Adipocyte (in vitro differentiated cells): ENCODE data around the gene SATB2.

Experiments used
- DNase-seq: peaks from one replicate; pipeline ENCODE4 v3.0.0-alpha.2; 2015; ENCODE audit warnings: low read depth
- H3K27me3 ChIP-seq: replicated peaks from 2 replicates; pipeline ENCODE4 v1.7.0; 2013; ENCODE audit warnings: mild to moderate bottlenecking, low read length, moderate library complexity; ENCODE audit not compliant: control insufficient read depth, insufficient read depth
- H3K36me3 ChIP-seq: 2 replicates; pipeline ENCODE4 v1.7.0; 2013; ENCODE audit warnings: low read length, mild to moderate bottlenecking, moderate library complexity; ENCODE audit not compliant: control insufficient read depth, insufficient read depth, severe bottlenecking
- H3K4me1 ChIP-seq: 2 replicates; pipeline ENCODE4 v1.7.0; 2013; ENCODE audit warnings: mild to moderate bottlenecking, low read length, moderate library complexity; ENCODE audit not compliant: control insufficient read depth, insufficient read depth
- H3K4me3 ChIP-seq: 2 replicates; pipeline ENCODE4 v1.7.0; 2013; ENCODE audit warnings: mild to moderate bottlenecking, low read length, moderate library complexity
- H3K9ac ChIP-seq: 2 replicates; pipeline ENCODE4 v1.7.0; 2013; ENCODE audit warnings: mild to moderate bottlenecking, low read length, moderate library complexity
- H3K9me3 ChIP-seq: 2 replicates; pipeline ENCODE4 v1.7.0; 2013; ENCODE audit warnings: mild to moderate bottlenecking, low read length, moderate library complexity; ENCODE audit not compliant: control insufficient read depth

SATB2 gene

DNA sequence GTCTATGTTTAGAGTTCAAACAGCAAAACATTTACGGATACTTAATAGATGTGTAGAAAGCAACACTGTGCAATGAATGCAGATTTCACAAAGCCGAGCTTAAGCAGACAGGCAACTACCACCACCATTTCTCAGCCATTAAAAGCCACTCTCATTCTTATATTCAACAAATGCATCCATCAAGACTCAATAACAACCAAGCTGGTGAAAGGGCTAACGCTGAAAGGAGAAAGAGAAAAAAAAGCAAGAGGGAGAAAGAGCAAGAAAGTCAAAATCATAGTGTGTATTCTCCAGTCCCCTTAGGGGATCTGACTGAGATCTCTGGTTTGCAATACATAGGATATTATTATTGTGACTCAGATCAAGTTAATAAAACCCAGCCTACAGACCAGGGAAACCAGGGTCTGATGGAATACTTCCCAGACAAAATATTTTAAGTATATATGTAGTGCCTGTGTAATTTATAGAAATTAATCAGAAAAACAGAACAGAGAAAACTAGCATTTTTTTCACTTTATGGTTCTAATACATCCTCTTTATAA is 14.1 kb downstream of the SATB2 start:
- H3K27me3 ChIP-seq: no peaks in the 10 kb centered on the region
- no peaks in the 10 kb centered on the region for H3K9me3 ChIP-seq
- H3K36me3 ChIP-seq: peaks cover 7% of the 10 kb centered on the region
- peak; percentile 75 for DNase-seq
- no peak overlapping the region for H3K9ac ChIP-seq
- no peak overlapping the region for H3K4me3 ChIP-seq
- no peaks in the 10 kb centered on the region for H3K4me1 ChIP-seq

GRCh38 chr2:199442173-199442572 is 15.6 kb downstream of the SATB2 start:
- no peaks in the 10 kb centered on the region for H3K9me3 ChIP-seq
- H3K27me3 ChIP-seq: no peaks in the 10 kb centered on the region
- peaks cover 8% of the 10 kb centered on the region for H3K36me3 ChIP-seq
- H3K4me1 ChIP-seq: no peaks in the 10 kb centered on the region
- DNase-seq: no peak
- H3K9ac ChIP-seq: no peak overlapping the region
- H3K4me3 ChIP-seq: no peak overlapping the region

DNA sequence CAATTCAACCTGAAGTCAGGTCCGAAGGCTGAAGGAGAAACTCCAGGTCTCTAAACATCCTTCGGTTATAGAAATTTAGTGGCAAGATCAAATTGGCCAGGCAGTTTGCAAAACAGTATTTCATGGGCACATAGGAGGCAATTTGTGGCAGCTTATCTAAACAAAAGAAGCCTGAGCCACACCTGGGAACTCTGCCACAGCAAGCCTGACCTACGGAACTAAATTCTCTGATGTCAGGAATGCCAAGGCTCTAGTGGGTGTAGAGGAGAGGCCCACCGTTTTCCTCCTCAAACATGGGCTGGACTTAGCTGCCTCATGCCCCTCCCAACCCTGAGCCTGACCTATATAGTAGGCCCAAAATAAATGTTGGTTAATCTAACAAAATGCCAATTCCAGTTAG is 16.0 kb downstream of the SATB2 start:
- Histone ChIP-seq H3K4me3 (no peak overlapping the region), H3K27me3 (no peaks in the 10 kb centered on the region), H3K9me3 (no peaks in the 10 kb centered on the region), H3K9ac (no peak overlapping the region), H3K36me3 (peaks cover 4% of the 10 kb centered on the region), H3K4me1 (no peaks in the 10 kb centered on the region)
- DNase-seq: no peak

- Histone ChIP-seq H3K36me3 (peaks cover 3% of the 10 kb centered on the region), H3K4me3 (no peak overlapping the region), H3K9ac (no peak overlapping the region), H3K27me3 (no peaks in the 10 kb centered on the region), H3K4me1 (no peaks in the 10 kb centered on the region), H3K9me3 (no peaks in the 10 kb centered on the region)
- DNase-seq: no peak
Observed at GRCh38 chr2:199440118-199440517, 17.6 kb downstream of the SATB2 start.

GRCh38 chr2:199439542-199439941 is 18.2 kb downstream of the SATB2 start:
- Histone ChIP-seq H3K4me3 (no peak overlapping the region), H3K36me3 (peaks cover 3% of the 10 kb centered on the region), H3K4me1 (no peaks in the 10 kb centered on the region), H3K9me3 (no peaks in the 10 kb centered on the region), H3K9ac (no peak overlapping the region), H3K27me3 (no peaks in the 10 kb centered on the region)
- no peak for DNase-seq

DNA sequence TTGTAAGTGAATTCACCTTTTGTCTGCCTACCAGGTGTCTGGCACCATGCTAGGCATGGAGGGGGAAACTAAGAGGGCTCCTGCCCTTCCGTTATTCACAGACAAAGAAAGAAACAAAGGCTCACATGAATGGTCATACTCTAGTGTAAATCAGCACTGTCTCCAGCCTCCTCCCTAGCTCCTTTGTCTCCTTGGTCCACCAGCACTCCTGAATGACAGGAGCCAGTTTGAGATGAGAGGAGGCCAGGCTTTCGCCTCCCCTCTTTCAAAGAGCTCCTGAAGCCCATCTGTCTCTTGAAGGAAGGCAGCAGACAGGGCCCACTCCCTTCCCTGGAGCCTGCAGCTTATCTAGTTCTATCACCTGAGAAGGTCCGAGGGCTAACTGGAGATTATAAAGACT is 18.7 kb downstream of the SATB2 start:
- Histone ChIP-seq H3K4me1 (no peaks in the 10 kb centered on the region), H3K27me3 (no peaks in the 10 kb centered on the region), H3K9me3 (no peaks in the 10 kb centered on the region), H3K36me3 (peaks cover 3% of the 10 kb centered on the region), H3K9ac (no peak overlapping the region), H3K4me3 (no peak overlapping the region)
- DNase-seq: no peak

- peaks cover 13% of the 10 kb centered on the region for H3K36me3 ChIP-seq
- H3K4me1 ChIP-seq: peaks cover 5% of the 10 kb centered on the region
- H3K9ac ChIP-seq: no peak overlapping the region
- H3K9me3 ChIP-seq: no peaks in the 10 kb centered on the region
- H3K27me3 ChIP-seq: no peaks in the 10 kb centered on the region
- no peak for DNase-seq
- no peak overlapping the region for H3K4me3 ChIP-seq
Observed at GRCh38 chr2:199434555-199434954, 23.2 kb downstream of the SATB2 start.

- no peaks in the 10 kb centered on the region for H3K27me3 ChIP-seq
- no peak overlapping the region for H3K9ac ChIP-seq
- peaks cover 5% of the 10 kb centered on the region for H3K4me1 ChIP-seq
- no peak overlapping the region for H3K4me3 ChIP-seq
- no peaks in the 10 kb centered on the region for H3K9me3 ChIP-seq
- no peak for DNase-seq
- peaks cover 13% of the 10 kb centered on the region for H3K36me3 ChIP-seq
Observed at GRCh38 chr2:199433204-199433832, 24.4 kb downstream of the SATB2 start.

DNA sequence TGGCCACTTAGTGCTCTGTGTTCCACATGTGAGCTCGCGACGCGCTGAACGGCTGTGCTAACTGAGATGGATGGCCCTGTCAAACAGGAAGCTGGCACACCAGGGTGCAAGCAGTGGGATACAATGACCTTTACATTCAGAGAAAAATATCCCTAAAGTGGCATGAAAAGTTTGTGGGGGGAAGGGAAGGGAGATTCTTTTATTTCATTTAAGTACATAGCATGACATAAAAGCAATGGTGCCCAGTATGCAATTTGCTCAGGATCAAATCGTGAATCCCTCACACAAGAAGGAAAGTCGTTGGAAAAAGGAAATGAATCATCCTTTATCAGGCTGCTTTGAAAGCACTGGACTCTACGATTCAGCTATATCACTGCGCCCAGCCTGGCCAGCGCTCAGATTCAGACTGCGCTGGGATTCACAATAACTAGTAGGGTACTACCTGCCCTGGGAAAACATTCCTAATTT is 26.0 kb downstream of the SATB2 start:
- Histone ChIP-seq H3K36me3 (peaks cover 10% of the 10 kb centered on the region), H3K4me3 (no peak overlapping the region), H3K27me3 (no peaks in the 10 kb centered on the region), H3K9me3 (no peaks in the 10 kb centered on the region), H3K4me1 (peaks cover 5% of the 10 kb centered on the region), H3K9ac (no peak overlapping the region)
- DNase-seq: no peak

DNA sequence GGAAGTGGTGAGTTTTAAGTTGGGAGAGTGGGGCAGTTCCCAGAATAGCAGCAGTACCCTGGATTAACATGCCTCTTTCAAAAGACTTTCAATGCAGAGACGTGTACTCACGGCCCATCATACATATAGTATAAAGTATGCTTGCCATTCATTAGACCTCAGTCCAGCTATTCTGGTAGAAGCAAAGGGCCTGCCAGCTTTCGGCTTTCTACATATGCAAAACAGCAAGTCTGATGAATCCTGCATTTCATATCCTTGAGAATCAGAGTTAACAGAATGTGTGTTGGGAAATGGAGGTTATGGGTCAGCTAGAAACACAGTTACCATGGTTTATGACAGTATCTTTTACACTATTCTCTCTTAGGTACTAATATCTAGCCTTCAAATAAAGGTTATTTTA is 27.5 kb downstream of the SATB2 start:
- Histone ChIP-seq H3K27me3 (no peaks in the 10 kb centered on the region), H3K9me3 (no peaks in the 10 kb centered on the region), H3K9ac (no peak overlapping the region)

DNA sequence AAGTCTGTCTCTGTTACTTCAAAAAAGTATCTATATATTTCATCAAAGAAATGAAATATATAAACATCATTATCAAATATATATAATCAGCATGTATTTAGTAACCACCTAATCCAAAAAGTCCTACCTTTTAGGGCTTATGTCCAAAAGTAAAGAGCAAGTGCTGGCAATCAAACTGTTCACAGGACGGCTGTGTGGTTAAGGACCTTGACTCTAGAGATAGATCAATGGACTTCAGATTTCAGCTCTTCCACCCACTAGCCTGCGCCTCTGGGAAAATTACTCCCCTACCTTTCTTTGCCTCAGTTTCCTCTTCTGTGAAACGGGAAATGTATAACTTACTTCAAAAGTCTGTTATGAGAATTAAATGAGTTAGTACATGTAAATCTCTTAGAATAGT is 29.4 kb downstream of the SATB2 start:
- H3K27me3 ChIP-seq: no peaks in the 10 kb centered on the region
- H3K36me3 ChIP-seq: peaks cover 13% of the 10 kb centered on the region
- DNase-seq: no peak
- peaks cover 5% of the 10 kb centered on the region for H3K4me1 ChIP-seq
- no peaks in the 10 kb centered on the region for H3K9me3 ChIP-seq
- no peak overlapping the region for H3K4me3 ChIP-seq
- H3K9ac ChIP-seq: no peak overlapping the region

More for the DNA sequence above, 27.5 kb downstream of the SATB2 start:
- Histone ChIP-seq H3K4me1 (peaks cover 5% of the 10 kb centered on the region), H3K36me3 (peaks cover 13% of the 10 kb centered on the region), H3K4me3 (no peak overlapping the region)
- DNase-seq: no peak

GRCh38 chr2:199424160-199424559 is 33.6 kb downstream of the SATB2 start:
- H3K36me3 ChIP-seq: peaks cover 23% of the 10 kb centered on the region
- no peaks in the 10 kb centered on the region for H3K27me3 ChIP-seq
- no peak overlapping the region for H3K4me3 ChIP-seq
- no peak for DNase-seq
- no peaks in the 10 kb centered on the region for H3K9me3 ChIP-seq
- no peaks in the 10 kb centered on the region for H3K4me1 ChIP-seq
- H3K9ac ChIP-seq: no peak overlapping the region
